GM12892 (cell line): ENCODE data around the gene PLXNB3.

Experiments used
- POLR2AphosphoS5 ChIP-seq: IDR thresholded peaks from 2 replicates; pipeline ENCODE4 v1.6.1; 2011; ENCODE audit warnings: low read depth, low read length, control low read depth
- TAF1 ChIP-seq: IDR thresholded peaks from 2 replicates; pipeline ENCODE4 v1.6.1; 2011; ENCODE audit warnings: low read depth, mild to moderate bottlenecking, control low read depth, low read length, borderline replicate concordance

DNA sequence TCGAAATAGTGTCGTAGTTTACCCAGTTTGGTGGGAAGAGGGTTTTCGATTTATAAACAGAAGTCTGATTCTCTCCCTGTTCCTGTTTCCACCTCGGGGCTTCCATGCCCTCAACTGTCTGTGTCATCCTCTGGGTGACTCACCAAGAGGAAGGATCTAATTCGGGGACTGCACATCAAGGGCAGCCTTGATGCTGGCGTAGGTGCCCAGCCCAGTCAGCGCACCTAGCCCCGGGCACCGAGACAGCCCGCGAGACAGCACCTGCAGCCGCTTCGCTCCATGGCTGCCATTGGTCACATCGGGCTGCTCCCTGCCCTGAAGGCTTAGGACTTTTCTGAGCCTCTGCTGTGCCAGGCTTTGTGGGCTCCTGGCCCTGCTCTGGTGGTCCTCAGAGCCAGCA, 31.6 kb upstream of the PLXNB3 start:
- TF ChIP-seq POLR2AphosphoS5 (no peak), TAF1 (no peak)
